ENCODE measurements around the gene RNF150.

Gene RNF150

DNA sequence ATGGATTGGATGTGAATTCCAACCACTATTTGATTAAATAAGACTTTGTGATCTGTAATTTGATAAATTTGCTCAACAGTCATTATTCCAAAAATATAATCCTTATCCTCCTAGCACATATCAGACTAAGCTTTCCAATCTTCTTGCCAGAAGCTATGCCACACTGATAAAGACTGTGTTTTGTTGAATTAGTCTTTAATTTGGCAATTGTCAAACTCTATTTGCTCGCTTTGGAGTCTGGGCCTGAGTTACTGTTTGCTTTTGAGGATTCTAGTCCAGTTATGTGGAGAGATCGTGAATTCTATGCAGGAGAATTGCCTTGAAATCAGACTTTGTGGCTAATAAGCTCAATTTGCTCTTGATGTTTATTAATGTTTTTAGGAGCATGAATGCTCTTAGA lies 10.9 kb upstream of the RNF150 start:
- H3K4me3 ChIP-seq, result no peak overlapping the region
- TF ChIP-seq, protein P1, sequence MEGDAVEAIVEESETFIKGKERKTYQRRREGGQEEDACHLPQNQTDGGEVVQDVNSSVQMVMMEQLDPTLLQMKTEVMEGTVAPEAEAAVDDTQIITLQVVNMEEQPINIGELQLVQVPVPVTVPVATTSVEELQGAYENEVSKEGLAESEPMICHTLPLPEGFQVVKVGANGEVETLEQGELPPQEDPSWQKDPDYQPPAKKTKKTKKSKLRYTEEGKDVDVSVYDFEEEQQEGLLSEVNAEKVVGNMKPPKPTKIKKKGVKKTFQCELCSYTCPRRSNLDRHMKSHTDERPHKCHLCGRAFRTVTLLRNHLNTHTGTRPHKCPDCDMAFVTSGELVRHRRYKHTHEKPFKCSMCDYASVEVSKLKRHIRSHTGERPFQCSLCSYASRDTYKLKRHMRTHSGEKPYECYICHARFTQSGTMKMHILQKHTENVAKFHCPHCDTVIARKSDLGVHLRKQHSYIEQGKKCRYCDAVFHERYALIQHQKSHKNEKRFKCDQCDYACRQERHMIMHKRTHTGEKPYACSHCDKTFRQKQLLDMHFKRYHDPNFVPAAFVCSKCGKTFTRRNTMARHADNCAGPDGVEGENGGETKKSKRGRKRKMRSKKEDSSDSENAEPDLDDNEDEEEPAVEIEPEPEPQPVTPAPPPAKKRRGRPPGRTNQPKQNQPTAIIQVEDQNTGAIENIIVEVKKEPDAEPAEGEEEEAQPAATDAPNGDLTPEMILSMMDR (IDR thresholded peaks at IDR 0.05), result no peak
- DNase-seq (ENCODE audit: low spot score), result no peak
- no peak overlapping the region for H3K27ac ChIP-seq

DNA sequence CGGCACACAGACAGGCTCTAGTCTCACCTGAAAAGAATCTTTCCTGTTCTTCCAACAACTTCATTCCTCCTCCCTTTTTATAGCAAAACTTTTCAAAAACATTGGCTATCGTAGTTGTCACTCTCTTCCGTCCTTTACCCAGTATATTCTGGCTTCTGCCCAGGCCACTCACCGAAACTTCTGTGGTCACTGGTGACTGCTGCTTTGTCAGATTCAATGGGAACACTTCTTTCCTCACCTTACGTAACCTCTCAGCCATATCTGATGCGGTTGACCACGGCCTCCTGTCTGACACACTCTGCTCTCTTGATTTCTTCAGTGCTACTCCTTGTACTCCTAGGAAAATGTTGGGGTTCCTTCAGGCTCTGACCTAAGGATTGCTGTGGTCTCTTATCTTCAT lies 9.2 kb upstream of the RNF150 start:
- TF ChIP-seq, protein P1 (IDR thresholded peaks at IDR 0.05), result no peak
- Histone ChIP-seq H3K4me3 (no peak overlapping the region), H3K27ac (no peak overlapping the region)
- no peak for DNase-seq (ENCODE audit: low spot score)

DNA sequence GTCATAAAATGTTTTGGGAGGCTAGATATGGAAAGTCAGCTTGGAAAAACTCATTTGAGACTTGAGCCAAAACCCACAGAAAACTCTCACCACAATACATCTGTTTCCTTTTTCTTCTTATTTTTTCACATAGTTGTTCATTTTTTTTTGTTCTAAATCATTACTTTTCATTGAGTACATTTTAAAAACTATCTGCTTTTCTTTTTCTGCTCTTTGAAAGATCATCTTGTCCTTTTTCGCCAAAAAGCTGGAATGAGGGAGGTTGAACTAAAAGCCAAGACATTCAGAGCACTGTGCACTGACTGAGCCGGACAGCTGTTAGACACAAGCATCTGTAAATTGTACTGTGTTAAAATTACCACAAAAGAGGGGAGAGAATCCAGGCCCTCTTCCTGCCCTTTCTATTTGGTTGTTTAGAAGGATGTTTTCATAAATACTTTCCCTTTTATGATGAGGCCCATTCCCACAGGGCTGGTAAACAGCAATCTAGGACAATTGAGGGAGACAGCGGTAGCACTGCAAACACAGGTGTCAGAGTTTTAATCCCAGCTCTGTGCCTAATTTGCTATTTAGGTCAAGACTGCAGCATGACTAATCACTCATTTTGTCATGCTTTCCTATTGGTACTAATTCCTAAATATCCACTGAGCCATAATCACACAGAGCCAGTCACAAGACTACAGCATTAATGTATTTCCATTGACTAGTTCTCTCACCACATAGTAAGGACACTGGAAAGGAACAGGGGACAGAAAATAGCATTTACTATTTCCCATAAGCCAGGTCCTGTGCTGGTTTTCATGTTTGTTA lies 7.3 kb upstream of the RNF150 start:
- TF ChIP-seq, protein P1 (IDR thresholded peaks at IDR 0.05), result no peak
- no peak overlapping the region for H3K27ac ChIP-seq
- H3K4me3 ChIP-seq, result no peak overlapping the region
- DNase-seq (ENCODE audit: low spot score), result no peak

GRCh38 chr4:141133999-141134995 lies 1.0 kb upstream of the RNF150 start:
- H3K27ac ChIP-seq, result no peak overlapping the region
- TF ChIP-seq, protein P1 (IDR thresholded peaks at IDR 0.05), result no peak
- DNase-seq (ENCODE audit: low spot score), result no peak
- peak overlapping the region; percentile 87 for H3K4me3 ChIP-seq

GRCh38 chr4:141132709-141133145 lies 542 bp downstream of the RNF150 start:
- peak overlapping the region; percentile 87 for H3K4me3 ChIP-seq
- H3K27ac ChIP-seq, result peak overlapping the region; percentile 77 to 81
- TF ChIP-seq, protein P1 (IDR thresholded peaks at IDR 0.05), result no peak
- no peak for DNase-seq (ENCODE audit: low spot score)

DNA sequence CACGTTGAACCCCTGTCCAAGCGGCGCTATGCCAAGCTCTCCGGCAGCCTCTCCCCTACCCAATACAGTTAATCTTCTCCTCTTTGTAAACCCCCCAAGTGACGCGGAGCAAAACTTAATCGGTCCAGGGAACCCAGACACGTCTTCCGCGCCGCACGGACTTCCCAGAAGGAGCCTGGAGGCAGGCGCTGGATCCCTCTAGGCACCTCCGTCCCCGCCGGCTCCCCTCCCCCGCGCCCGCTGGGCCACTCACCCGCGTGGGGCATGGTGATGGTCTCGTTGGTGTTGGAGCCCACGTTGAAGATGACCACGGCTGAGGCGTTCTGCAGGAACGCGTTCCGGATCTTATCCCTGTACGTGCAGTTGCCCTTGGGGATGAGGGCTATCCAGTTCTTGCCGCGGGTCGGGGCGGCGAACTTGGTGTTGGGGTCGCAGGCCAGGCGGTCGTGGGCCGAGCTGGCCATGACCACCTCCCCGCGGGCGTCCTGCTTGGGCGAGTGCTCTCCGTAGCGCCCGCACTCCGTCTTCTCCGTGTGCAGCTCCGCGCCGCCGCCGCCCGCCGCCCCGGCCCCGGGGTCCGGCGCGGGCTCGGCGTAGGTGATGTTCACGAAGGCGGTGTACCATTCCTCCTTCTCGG lies 1.1 kb downstream of the RNF150 start:
- peak overlapping the region; percentile 77 to 81 for H3K27ac ChIP-seq
- DNase-seq (ENCODE audit: low spot score), result no peak
- TF ChIP-seq, protein P1 (IDR thresholded peaks at IDR 0.05), result no peak
- H3K4me3 ChIP-seq, result peak overlapping the region; percentile 87

Data from coronary artery (tissue), 2 donors.